GM11168 (cell line): ENCODE data around the gene HDAC4.

ENCODE experiments used
- in situ Hi-C: fragments of 300-500 bp; cut with MboI; formaldehyde crosslinking; loops from one replicate; pipeline ENCODE4 v1.12.0; 2022; ENCODE audit warnings: low sequenced_read_pairs; ENCODE audit not compliant: unreplicated experiment

HDAC4 gene

GRCh38 chr2:239142296-239142695 lies 258.5 kb downstream of the HDAC4 start:
- in situ Hi-C loops = no loop called here

GRCh38 chr2:239141021-239141760 lies 259.6 kb downstream of the HDAC4 start:
- in situ Hi-C loops = no loop called here

GRCh38 chr2:239140346-239141020 lies 260.3 kb downstream of the HDAC4 start:
- in situ Hi-C loops = no loop called here

GRCh38 chr2:239139566-239139965 lies 261.3 kb downstream of the HDAC4 start:
- in situ Hi-C loops = no loop called here

GRCh38 chr2:239139101-239139500 lies 261.7 kb downstream of the HDAC4 start:
- in situ Hi-C loops = no loop called here

- in situ Hi-C loops = no loop called here
Measured at GRCh38 chr2:239138610-239139009, 262.2 kb downstream of the HDAC4 start.

- in situ Hi-C loops = no loop called here
Measured at GRCh38 chr2:239137898-239138283, 262.9 kb downstream of the HDAC4 start.

- in situ Hi-C loops = no loop called here
Measured at GRCh38 chr2:239137165-239137897, 263.5 kb downstream of the HDAC4 start.

- in situ Hi-C loops = no loop called here
Measured at GRCh38 chr2:239136762-239137161, 264.1 kb downstream of the HDAC4 start.

GRCh38 chr2:239136203-239136602 lies 264.6 kb downstream of the HDAC4 start:
- in situ Hi-C loops = no loop called here

- in situ Hi-C loops = no loop called here
Measured at GRCh38 chr2:239135531-239135930, 265.3 kb downstream of the HDAC4 start.

GRCh38 chr2:239133945-239134570 lies 266.8 kb downstream of the HDAC4 start:
- in situ Hi-C loops = no loop called here

- in situ Hi-C loops = no loop called here
Measured at GRCh38 chr2:239132786-239133185, 268.0 kb downstream of the HDAC4 start.

GRCh38 chr2:239132156-239132709 lies 268.6 kb downstream of the HDAC4 start:
- in situ Hi-C loops = no loop called here

GRCh38 chr2:239131521-239131920 lies 269.3 kb downstream of the HDAC4 start:
- in situ Hi-C loops = no loop called here

- in situ Hi-C loops = no loop called here
Measured at GRCh38 chr2:239130786-239131325, 270.0 kb downstream of the HDAC4 start.

GRCh38 chr2:239130041-239130440 lies 270.8 kb downstream of the HDAC4 start:
- in situ Hi-C loops = no loop called here

- in situ Hi-C loops = no loop called here
Measured at GRCh38 chr2:239129147-239129920, 271.5 kb downstream of the HDAC4 start.

GRCh38 chr2:239128706-239129105 lies 272.1 kb downstream of the HDAC4 start:
- in situ Hi-C loops = no loop called here
